K562 (cell line): Measurements from ENCODE around the gene FLT1. TPM values are rescaled to one million over a fixed set of nuclear protein-coding genes. Genes with fewer than 3 reads are reported as not detected.

Source experiments
- ARID1B ChIP-seq: fragments of 450-650 bp; IDR thresholded peaks from 2 replicates; pipeline ENCODE4 v1.6.1; 2016; ENCODE audit warnings: antibody characterized with exemption, mild to moderate bottlenecking, inconsistent platforms
- CC2D1A ChIP-seq: fragments of 450-650 bp; IDR thresholded peaks from 2 replicates; pipeline ENCODE4 v1.6.1; 2017; ENCODE audit warnings: mild to moderate bottlenecking
- CCAR2 ChIP-seq: fragments of 200-400 bp; formaldehyde crosslinking; IDR thresholded peaks from 2 replicates; pipeline ENCODE4 v1.6.1; 2017; ENCODE audit warnings: mild to moderate bottlenecking, low read depth, low read length
- DDX20 ChIP-seq: fragments of 450-650 bp; IDR thresholded peaks from 2 replicates; pipeline ENCODE4 v1.6.1; 2016; ENCODE audit warnings: missing genetic modification characterization, low read depth, mild to moderate bottlenecking, missing compliant biosample characterization, moderate library complexity
- DMBX1 ChIP-seq: fragments of 250-450 bp; sonication (Bioruptor Pico); IDR thresholded peaks from 2 replicates; pipeline ENCODE4 v1.8.0; 2022; ENCODE audit warnings: inconsistent platforms, mild to moderate bottlenecking, moderate library complexity, borderline replicate concordance
- EWSR1 ChIP-seq: fragments of 450-650 bp; IDR thresholded peaks from 2 replicates; pipeline ENCODE4 v1.6.1; 2018; ENCODE audit warnings: borderline replicate concordance, mild to moderate bottlenecking, low read depth, moderate library complexity; ENCODE audit not compliant: partially characterized antibody
- HNRNPH1 ChIP-seq: fragments of 200-400 bp; formaldehyde crosslinking; optimal IDR thresholded peaks from 2 replicates; pipeline ENCODE3; 2017; ENCODE audit warnings: low read depth, mild to moderate bottlenecking, low read length, moderate library complexity
- KLF10 ChIP-seq: fragments of 250-450 bp; sonication (Bioruptor Pico); IDR thresholded peaks from 2 replicates; pipeline ENCODE4 v1.6.1; 2021; ENCODE audit warnings: matching md5 sums
- L3MBTL2 ChIP-seq: fragments of 450-650 bp; IDR thresholded peaks from 2 replicates; pipeline ENCODE4 v1.6.1; 2016; ENCODE audit warnings: mild to moderate bottlenecking, moderate library complexity
- MIER1 ChIP-seq: fragments of 450-650 bp; IDR thresholded peaks from 2 replicates; pipeline ENCODE4 v1.6.1; 2016; ENCODE audit warnings: antibody characterized with exemption, mild to moderate bottlenecking, low read depth
- NKRF ChIP-seq: fragments of 450-650 bp; IDR thresholded peaks from 2 replicates; pipeline ENCODE4 v1.6.1; 2016; ENCODE audit warnings: borderline replicate concordance
- PCBP1 ChIP-seq: fragments of 200-400 bp; formaldehyde crosslinking; IDR thresholded peaks from 2 replicates; pipeline ENCODE4 v1.6.1; 2018; ENCODE audit warnings: mild to moderate bottlenecking, low read depth, low read length; ENCODE audit not compliant: poor library complexity, severe bottlenecking
- PHTF2 ChIP-seq: fragments of 250-450 bp; sonication (Bioruptor Pico); IDR thresholded peaks from 2 replicates; pipeline ENCODE4 v1.5.0; 2021; ENCODE audit warnings: mild to moderate bottlenecking
- POLR3A ChIP-seq: IDR thresholded peaks from 2 replicates; pipeline ENCODE4 v1.6.1; 2011; ENCODE audit warnings: borderline replicate concordance, mild to moderate bottlenecking, moderate library complexity; ENCODE audit not compliant: insufficient read length, insufficient read depth; ENCODE audit errors: extremely low read depth
- RNF219 ChIP-seq: fragments of 250-450 bp; sonication (Bioruptor Pico); IDR thresholded peaks from 2 replicates; pipeline ENCODE4 v1.5.0; 2022; ENCODE audit warnings: mild to moderate bottlenecking
- SAFB ChIP-seq: fragments of 200-400 bp; formaldehyde crosslinking; IDR thresholded peaks from 2 replicates; pipeline ENCODE4 v1.6.1; 2017; ENCODE audit warnings: low read depth, low read length, borderline replicate concordance
- YY1 ChIP-seq, 3 experiments: IDR thresholded peaks; 2 replicates each; pipeline ENCODE4 v1.6.1; 2011; ENCODE audit warnings: low read length in 2 of 3, mild to moderate bottlenecking in 2 of 3, moderate library complexity in 2 of 3, borderline replicate concordance in 1 of 3, control low read depth in 1 of 3, low read depth in 1 of 3; ENCODE audit not compliant: insufficient read depth in 3 of 3, insufficient replicate concordance in 2 of 3, control insufficient read depth in 1 of 3, insufficient read length in 1 of 3; ENCODE audit errors: extremely low read depth in 1 of 3
- ZC3H4 ChIP-seq: sonication (generic); formaldehyde crosslinking; IDR thresholded peaks from 2 replicates; pipeline ENCODE4 v1.9.0; 2021; ENCODE audit warnings: missing genetic modification reagents, borderline replicate concordance
- ZKSCAN1 ChIP-seq: fragments of 150-350 bp; IDR thresholded peaks from 2 replicates; pipeline ENCODE4 v1.6.1; 2016; ENCODE audit warnings: low read depth, low read length
- ZNF124 ChIP-seq: sonication (generic); formaldehyde crosslinking; IDR thresholded peaks from 2 replicates; pipeline ENCODE4 v1.8.1; 2022; ENCODE audit warnings: missing genetic modification reagents
- ZNF584 ChIP-seq: fragments of 200-800 bp; sonication (Bioruptor generic); IDR thresholded peaks from 2 replicates; pipeline ENCODE4 v1.6.1; 2016; ENCODE audit warnings: low read depth, mild to moderate bottlenecking, missing genetic modification characterization, missing compliant biosample characterization
- polyA plus RNA-seq, 8 experiments: library from polyadenylated mRNA; depleted of rRNA in 4 of 8; stranded (reverse) in 5 of 8; unstranded in 3 of 8; fragments of >200 nt; fragmentation: Nextera tagmentation in 2 of 8; fragmentation: Illumina TruSeq in 1 of 8; extraction: Ambion mirVana in 2 of 8; extraction: Trizol in 1 of 8; gene quantifications; 2 replicates each; pipeline versions ENCODE4 v1.2.1 to v1.2.3, GENCODE V29; 2011 to 2014; ENCODE audit warnings: inconsistent platforms in 1 of 8, missing spikeins in 1 of 8
- total RNA-seq, 7 experiments: library from RNA; depleted of rRNA in 6 of 7; stranded (reverse); fragments of >200 nt in 6 of 7; fragmentation: Illumina TruSeq in 2 of 7; extraction: Trizol in 2 of 7; gene quantifications; 2 replicates each; pipeline versions ENCODE4 v1.2.1 to v1.2.3, GENCODE V29; 2011 to 2021; ENCODE audit warnings: low replicate concordance in 1 of 7

FLT1 gene
- total and polyA plus RNA-seq, 9 of the 15 experiments (the other 6 are each of a cell fraction or from before 2014, with no cell fraction given) = 0.01 to 2.0 (median 0.22) TPM

- no peak for TF ChIP-seq ZNF124 (CRISPR knock-in tag)
- no peak for TF ChIP-seq NKRF
- TF ChIP-seq ARID1B = peak; percentile 92
- peak; percentile 82 for TF ChIP-seq L3MBTL2
- TF ChIP-seq YY1 (IDR thresholded peaks at IDR 0.05; ENCODE audit: borderline replicate concordance in 1 of 3, control insufficient read depth in 1 of 3, extremely low read depth in 1 of 3, insufficient read depth in 3 of 3, insufficient read length in 1 of 3, insufficient replicate concordance in 2 of 3, low read depth in 1 of 3, low read length in 2 of 3) = peak in 2 of 3 experiments; percentile 9 to 10
- no peak for TF ChIP-seq PCBP1
- no peak for TF ChIP-seq ZC3H4
- TF ChIP-seq DDX20 (tag) = no peak
- no peak for TF ChIP-seq ZKSCAN1
- no peak for TF ChIP-seq ZNF584 (CRISPR knock-in tag)
- no peak for TF ChIP-seq HNRNPH1
- TF ChIP-seq CC2D1A = peak; percentile 34; the same call in 1 of the 2 replicates
- TF ChIP-seq RNF219 (CRISPR knock-in tag) = no peak
- no peak for TF ChIP-seq POLR3A
- TF ChIP-seq PHTF2 (CRISPR knock-in tag) = no peak
- no peak for TF ChIP-seq CCAR2
- no peak for TF ChIP-seq DMBX1 (CRISPR knock-in tag)
- TF ChIP-seq SAFB = no peak
- TF ChIP-seq EWSR1 = no peak
- no peak for TF ChIP-seq MIER1
- TF ChIP-seq KLF10 (CRISPR knock-in tag) = no peak
Observed at GRCh38 chr13:28532388-28533124, 37.6 kb upstream of the FLT1 start (continued).
